HG03571 (cell line): ENCODE measurements around the gene COL15A1.

Experiments used
- ATAC-seq: cut with Tn5 transposase; IDR thresholded peaks from one replicate; pipeline ENCODE4 v1.9.1; 2021; ENCODE audit not compliant: unreplicated experiment

Gene COL15A1

GRCh38 chr9:99052815-99053715, 109.4 kb downstream of the COL15A1 start:
- no peak for ATAC-seq

GRCh38 chr9:99054581-99054980, 110.9 kb downstream of the COL15A1 start:
- no peak for ATAC-seq

DNA sequence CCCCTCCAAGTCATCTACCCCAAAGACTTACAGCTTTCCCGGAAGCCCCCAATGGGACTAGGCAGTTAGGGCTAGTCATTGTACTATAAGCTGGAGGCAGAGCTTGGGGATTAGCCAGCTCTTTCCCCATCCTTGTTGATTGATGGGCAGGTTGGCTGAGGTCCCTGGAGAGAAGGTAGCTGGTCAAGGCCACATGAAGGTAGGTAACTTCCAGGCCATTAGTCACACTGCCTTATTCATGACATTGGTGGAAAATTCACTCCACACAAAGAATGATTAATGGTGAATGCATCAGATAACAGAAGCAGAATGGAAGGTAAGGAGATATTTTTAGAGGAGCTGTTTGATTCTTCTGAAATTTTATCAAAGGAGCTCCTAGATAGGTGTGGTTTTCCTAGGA, 111.7 kb downstream of the COL15A1 start:
- no peak for ATAC-seq

GRCh38 chr9:99056186-99056585, 112.5 kb downstream of the COL15A1 start:
- no peak for ATAC-seq

- no peak for ATAC-seq
Observed at GRCh38 chr9:99056886-99057664, 113.4 kb downstream of the COL15A1 start.

- peak; percentile 83 for ATAC-seq
Observed at GRCh38 chr9:99057665-99058625, 114.2 kb downstream of the COL15A1 start.

DNA sequence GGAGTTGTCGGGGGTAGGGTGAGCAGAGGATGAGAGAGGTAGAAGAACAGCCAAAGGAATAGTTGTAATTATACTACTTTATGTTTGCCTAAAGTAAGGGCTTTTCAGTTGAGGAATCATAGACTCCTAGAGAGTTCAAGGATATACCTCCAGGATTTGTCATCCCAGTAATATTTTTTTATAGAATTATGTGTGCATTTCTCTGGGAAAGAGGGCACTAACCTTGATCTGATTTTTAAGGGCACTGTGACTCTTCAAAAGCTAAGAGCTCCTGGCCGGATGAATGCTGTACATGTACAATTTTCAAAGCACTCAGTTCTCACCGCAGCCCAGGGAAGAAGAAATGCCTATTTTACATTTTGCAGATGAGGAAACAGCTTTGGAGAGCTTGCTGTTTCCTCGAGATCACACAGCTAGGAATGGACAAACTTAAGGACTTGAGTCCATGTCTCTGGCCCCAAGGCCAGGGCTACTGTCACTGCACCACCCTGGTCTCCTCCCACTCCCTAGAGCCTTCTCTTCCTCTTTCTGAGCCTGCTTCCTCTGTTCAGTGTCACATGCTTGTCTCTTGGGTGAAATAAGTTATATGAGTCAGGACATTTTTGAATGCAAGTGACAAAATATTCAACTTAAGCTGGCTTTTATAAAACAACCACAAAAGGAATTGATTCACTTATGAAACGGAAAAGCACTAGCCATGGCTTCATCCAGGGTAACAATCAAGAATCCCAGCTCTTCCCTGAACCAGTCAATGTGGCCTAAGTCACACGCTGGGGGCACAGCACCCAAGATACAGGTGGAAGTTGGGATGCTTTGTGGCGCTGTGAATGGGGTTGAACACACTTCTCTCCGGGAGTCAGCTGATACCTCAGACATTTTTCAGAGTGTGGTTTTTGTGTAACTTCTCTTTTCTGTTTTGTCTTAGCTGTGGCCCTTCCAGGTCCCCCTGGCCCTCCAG, 115.5 kb downstream of the COL15A1 start:
- ATAC-seq: peak; percentile 63

DNA sequence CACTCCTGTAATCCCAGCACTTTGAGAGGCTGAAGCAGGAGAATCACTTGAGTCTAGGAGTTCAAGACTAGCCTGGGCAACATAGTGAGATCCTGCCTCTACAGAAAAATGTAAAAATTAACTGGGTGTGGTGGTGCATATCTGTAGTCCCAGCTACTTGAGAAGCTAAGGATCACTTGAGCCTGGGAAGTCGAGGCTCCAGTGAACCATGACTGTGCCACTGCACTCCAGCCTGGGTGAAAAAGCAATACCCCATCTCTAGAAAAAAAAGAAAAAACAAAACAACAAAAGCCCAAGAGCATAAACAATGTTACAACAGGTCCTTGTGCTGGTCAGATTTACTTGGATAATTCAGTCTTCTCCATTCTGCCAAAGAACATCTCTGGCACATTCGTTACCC, 116.9 kb downstream of the COL15A1 start:
- no peak for ATAC-seq

DNA sequence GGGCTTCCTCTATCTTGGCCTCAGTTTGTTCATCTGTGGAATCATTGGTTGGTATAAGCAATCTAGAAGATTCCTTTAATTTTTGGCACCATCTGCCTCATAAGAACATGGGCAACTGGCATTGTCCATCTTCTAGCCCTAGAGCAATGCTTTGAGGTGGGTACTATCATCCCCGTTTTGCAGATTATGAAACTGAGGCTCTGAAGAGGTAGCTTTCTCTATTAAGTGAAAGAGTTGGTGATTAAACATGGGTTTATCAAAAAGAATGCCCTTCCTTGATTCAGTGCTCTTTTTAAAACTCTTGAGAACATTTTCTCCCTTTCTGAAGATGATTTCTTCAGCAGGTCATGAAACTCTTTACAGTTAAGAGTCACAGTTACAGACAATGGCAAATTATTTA, 118.8 kb downstream of the COL15A1 start:
- ATAC-seq: no peak

GRCh38 chr9:99063522-99063921, 119.8 kb downstream of the COL15A1 start:
- ATAC-seq: no peak

DNA sequence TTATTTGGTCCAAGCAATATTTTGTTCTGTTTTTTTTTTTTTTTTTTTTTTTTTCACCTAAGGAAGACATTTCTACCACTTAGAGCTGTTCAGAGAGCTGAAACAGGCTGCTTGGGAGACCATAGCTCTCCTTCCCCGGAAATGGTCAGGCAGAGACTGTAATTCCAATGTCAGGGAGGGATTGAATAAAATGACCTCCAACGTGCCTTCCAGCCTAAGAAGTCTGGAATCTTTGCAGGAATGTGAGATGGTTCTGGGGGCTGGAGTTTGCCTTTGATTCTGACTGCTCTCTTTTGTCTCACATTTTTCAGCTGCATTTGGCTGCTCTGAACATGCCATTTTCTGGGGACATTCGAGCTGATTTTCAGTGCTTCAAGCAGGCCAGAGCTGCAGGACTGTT, 122.9 kb downstream of the COL15A1 start:
- no peak for ATAC-seq

GRCh38 chr9:99069075-99069474, 125.4 kb downstream of the COL15A1 start:
- no peak for ATAC-seq

- ATAC-seq: no peak
Observed at GRCh38 chr9:99069546-99069945, 125.8 kb downstream of the COL15A1 start.

GRCh38 chr9:99070681-99071080, 127.0 kb downstream of the COL15A1 start:
- no peak for ATAC-seq

- ATAC-seq: no peak
Observed at GRCh38 chr9:99071313-99072039, 127.8 kb downstream of the COL15A1 start.

DNA sequence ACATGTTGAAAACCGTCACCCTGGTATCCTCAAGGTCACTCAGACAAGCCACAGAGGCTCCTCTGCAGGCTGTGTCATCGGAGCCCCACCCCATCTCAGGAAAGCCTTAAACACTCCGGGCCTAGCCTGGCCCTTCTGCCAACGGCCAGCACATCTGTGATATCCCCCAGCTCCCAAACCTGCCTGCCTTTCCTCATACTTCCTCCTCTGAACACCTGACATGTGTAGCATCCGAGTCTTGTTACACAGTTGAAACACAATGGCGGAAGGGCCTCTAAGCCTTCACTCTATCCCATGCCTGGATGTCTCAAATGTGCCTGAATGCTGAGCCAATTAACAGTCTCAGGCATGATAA, 128.3 kb downstream of the COL15A1 start:
- ATAC-seq: no peak

- ATAC-seq: no peak
Observed at GRCh38 chr9:99073347-99073746, 129.6 kb downstream of the COL15A1 start.

- no peak for ATAC-seq
Observed at GRCh38 chr9:99073985-99074901, 130.5 kb downstream of the COL15A1 start.
